Measurements from ENCODE around the gene C1GALT1. TPM values are rescaled to one million over a fixed set of nuclear protein-coding genes. Genes with fewer than 3 reads are reported as not detected.

C1GALT1 gene
- total RNA-seq, 1 experiment from 2014 or later, result 15.6 TPM

DNA sequence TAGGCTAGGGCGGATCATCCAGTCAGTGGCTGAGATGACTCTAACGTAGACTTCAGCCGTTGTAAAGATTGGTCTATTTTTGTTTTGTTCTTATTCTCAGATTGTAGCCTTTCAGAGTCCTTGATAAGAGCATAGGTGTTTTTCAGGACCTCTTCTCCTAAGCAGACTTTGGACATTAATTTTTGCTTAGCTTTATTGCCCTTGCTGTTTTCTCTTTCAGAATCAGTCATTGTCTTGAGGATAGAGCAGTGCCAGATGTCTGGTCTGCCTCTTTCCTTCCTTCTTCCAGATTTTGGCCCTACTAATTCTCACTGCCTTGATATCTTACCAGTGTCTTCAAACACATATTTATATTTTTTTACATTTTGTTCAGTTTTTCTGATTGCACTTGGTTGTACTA lies 49.5 kb downstream of the C1GALT1 start:
- DNase-seq (ENCODE audit: low spot score), result no peak
- no peak overlapping the region for H3K4me3 ChIP-seq (ENCODE audit: low read depth, low read length, poor library complexity, severe bottlenecking)
- intact Hi-C loops (cut with micrococcal nuclease; ENCODE audit: unreplicated experiment), result no loop called here
- H3K4me1 ChIP-seq (ENCODE audit: insufficient read depth, low read length, poor library complexity, severe bottlenecking), result no peaks in the 10 kb centered on the region
- ChIA-PET POLR2A (ENCODE audit: low non-redundant PET) (no interaction called here), CTCF (no interaction called here)
- H3K27ac ChIP-seq (ENCODE audit: low read depth, low read length, poor library complexity, severe bottlenecking), result no peak overlapping the region
- no peaks in the 10 kb centered on the region for H3K9me3 ChIP-seq (ENCODE audit: low read depth, low read length, poor library complexity, severe bottlenecking)
- no TSS peak for BruUV-seq (replicated peaks)
- no peaks in the 10 kb centered on the region for H3K27me3 ChIP-seq (replicated peaks; ENCODE audit: insufficient read depth, low read depth, low read length, poor library complexity)
- TF ChIP-seq, protein P1, sequence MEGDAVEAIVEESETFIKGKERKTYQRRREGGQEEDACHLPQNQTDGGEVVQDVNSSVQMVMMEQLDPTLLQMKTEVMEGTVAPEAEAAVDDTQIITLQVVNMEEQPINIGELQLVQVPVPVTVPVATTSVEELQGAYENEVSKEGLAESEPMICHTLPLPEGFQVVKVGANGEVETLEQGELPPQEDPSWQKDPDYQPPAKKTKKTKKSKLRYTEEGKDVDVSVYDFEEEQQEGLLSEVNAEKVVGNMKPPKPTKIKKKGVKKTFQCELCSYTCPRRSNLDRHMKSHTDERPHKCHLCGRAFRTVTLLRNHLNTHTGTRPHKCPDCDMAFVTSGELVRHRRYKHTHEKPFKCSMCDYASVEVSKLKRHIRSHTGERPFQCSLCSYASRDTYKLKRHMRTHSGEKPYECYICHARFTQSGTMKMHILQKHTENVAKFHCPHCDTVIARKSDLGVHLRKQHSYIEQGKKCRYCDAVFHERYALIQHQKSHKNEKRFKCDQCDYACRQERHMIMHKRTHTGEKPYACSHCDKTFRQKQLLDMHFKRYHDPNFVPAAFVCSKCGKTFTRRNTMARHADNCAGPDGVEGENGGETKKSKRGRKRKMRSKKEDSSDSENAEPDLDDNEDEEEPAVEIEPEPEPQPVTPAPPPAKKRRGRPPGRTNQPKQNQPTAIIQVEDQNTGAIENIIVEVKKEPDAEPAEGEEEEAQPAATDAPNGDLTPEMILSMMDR (conservative IDR thresholded peaks at IDR 0.05; ENCODE audit: low read depth, low read length), result no peak
- TF ChIP-seq EZH2 (IDR thresholded peaks at IDR 0.05; ENCODE audit: borderline replicate concordance, low read depth, low read length, poor library complexity, severe bottlenecking), result no peak
- H3K36me3 ChIP-seq (ENCODE audit: insufficient read depth, low read length, poor library complexity, severe bottlenecking), result no peaks in the 10 kb centered on the region

DNA sequence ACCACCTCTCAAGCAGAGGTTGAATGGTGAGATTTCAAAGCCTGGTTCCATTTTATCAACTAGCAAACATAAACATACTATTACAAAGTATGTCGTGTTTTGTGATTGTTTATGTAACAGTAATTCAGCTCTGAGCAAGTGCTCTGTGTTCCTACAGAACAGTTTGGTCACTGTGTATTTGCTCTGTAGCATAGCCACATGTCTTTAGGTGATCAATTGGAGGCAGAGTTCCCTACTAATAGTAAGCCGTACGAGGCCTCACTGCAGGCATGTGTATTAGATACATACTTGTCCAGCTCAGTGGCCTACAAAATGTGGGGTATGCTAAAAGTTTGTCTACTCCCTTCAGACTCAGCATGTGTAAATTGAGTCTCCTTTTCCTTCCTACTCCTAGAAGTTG lies 53.0 kb downstream of the C1GALT1 start:
- Histone ChIP-seq H3K27ac (ENCODE audit: low read depth, low read length, poor library complexity, severe bottlenecking) (no peak overlapping the region), H3K4me1 (ENCODE audit: insufficient read depth, low read length, poor library complexity, severe bottlenecking) (no peaks in the 10 kb centered on the region), H3K36me3 (ENCODE audit: insufficient read depth, low read length, poor library complexity, severe bottlenecking) (no peaks in the 10 kb centered on the region), H3K27me3 (replicated peaks; ENCODE audit: insufficient read depth, low read depth, low read length, poor library complexity) (no peaks in the 10 kb centered on the region), H3K4me3 (ENCODE audit: low read depth, low read length, poor library complexity, severe bottlenecking) (no peak overlapping the region), H3K9me3 (ENCODE audit: low read depth, low read length, poor library complexity, severe bottlenecking) (no peaks in the 10 kb centered on the region)
- TF ChIP-seq, protein P1 (conservative IDR thresholded peaks at IDR 0.05; ENCODE audit: low read depth, low read length), result no peak
- no peak for TF ChIP-seq EZH2 (IDR thresholded peaks at IDR 0.05; ENCODE audit: borderline replicate concordance, low read depth, low read length, poor library complexity, severe bottlenecking)
- intact Hi-C loops (cut with micrococcal nuclease; ENCODE audit: unreplicated experiment), result no loop called here
- CTCF ChIA-PET, result no interaction called here
- no peak for DNase-seq (ENCODE audit: low spot score)
- no TSS peak for BruUV-seq (replicated peaks)
- POLR2A ChIA-PET (ENCODE audit: low non-redundant PET), result no interaction called here

DNA sequence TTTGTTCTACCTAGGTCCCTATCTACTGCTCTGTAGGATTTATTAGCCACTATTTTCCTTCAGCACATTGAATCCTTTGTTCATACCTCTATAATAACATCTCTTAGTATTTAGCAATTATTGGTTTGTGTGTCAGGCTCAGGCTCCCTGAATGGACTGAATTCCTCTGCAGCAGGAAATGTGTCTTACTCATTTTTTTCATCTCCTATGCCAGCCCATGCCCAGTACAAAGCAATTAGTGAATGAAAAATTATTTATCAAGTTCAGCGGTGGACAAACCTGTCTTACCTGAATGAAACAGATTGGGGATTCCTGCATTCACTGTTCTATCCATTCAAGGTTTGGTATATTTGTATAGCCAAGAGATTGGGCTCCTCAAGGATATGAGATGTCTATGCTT lies 53.7 kb downstream of the C1GALT1 start:
- intact Hi-C loops (cut with micrococcal nuclease; ENCODE audit: unreplicated experiment), result no loop called here
- no peak for TF ChIP-seq EZH2 (IDR thresholded peaks at IDR 0.05; ENCODE audit: borderline replicate concordance, low read depth, low read length, poor library complexity, severe bottlenecking)
- TF ChIP-seq, protein P1 (conservative IDR thresholded peaks at IDR 0.05; ENCODE audit: low read depth, low read length), result no peak
- CTCF ChIA-PET, result no interaction called here
- no peaks in the 10 kb centered on the region for H3K4me1 ChIP-seq (ENCODE audit: insufficient read depth, low read length, poor library complexity, severe bottlenecking)
- no peak for DNase-seq (ENCODE audit: low spot score)
- no peaks in the 10 kb centered on the region for H3K27me3 ChIP-seq (replicated peaks; ENCODE audit: insufficient read depth, low read depth, low read length, poor library complexity)
- no peak overlapping the region for H3K4me3 ChIP-seq (ENCODE audit: low read depth, low read length, poor library complexity, severe bottlenecking)
- no peaks in the 10 kb centered on the region for H3K9me3 ChIP-seq (ENCODE audit: low read depth, low read length, poor library complexity, severe bottlenecking)
- POLR2A ChIA-PET (ENCODE audit: low non-redundant PET), result no interaction called here
- BruUV-seq (replicated peaks), result no TSS peak
- H3K36me3 ChIP-seq (ENCODE audit: insufficient read depth, low read length, poor library complexity, severe bottlenecking), result no peaks in the 10 kb centered on the region
- no peak overlapping the region for H3K27ac ChIP-seq (ENCODE audit: low read depth, low read length, poor library complexity, severe bottlenecking)
